ENCODE data around the gene SERTM1.

DNA sequence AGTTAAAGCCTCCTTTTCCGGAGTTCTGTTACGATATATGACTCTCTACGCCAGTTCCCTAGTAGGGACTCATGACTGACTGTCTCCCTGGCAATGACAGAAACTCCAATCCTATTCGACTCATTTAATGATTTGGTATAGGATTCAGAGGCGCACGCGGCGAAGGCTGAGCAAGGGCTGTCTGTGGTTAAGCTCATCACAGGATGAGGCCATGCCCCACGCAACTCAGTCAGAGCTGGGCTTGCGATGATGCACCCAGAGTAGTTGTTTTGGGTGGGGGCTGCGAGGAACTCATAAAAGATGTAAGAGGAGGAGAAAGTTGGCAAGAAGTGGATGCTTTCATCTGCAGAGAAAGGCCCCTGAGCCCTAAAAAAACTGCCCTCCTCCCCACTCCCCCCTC lies 468 bp upstream of the SERTM1 start:
- TF ChIP-seq, protein P1, sequence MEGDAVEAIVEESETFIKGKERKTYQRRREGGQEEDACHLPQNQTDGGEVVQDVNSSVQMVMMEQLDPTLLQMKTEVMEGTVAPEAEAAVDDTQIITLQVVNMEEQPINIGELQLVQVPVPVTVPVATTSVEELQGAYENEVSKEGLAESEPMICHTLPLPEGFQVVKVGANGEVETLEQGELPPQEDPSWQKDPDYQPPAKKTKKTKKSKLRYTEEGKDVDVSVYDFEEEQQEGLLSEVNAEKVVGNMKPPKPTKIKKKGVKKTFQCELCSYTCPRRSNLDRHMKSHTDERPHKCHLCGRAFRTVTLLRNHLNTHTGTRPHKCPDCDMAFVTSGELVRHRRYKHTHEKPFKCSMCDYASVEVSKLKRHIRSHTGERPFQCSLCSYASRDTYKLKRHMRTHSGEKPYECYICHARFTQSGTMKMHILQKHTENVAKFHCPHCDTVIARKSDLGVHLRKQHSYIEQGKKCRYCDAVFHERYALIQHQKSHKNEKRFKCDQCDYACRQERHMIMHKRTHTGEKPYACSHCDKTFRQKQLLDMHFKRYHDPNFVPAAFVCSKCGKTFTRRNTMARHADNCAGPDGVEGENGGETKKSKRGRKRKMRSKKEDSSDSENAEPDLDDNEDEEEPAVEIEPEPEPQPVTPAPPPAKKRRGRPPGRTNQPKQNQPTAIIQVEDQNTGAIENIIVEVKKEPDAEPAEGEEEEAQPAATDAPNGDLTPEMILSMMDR (IDR thresholded peaks at IDR 0.05 in 8 of 11, conservative IDR thresholded peaks at IDR 0.05 in 3 of 11) = no peak
- TF ChIP-seq POLR2A (IDR thresholded peaks at IDR 0.05) (no peak), POLR2AphosphoS5 (IDR thresholded peaks at IDR 0.05) (no peak)
